ENCODE measurements around the gene ZNF260. TPM values are rescaled to one million over a fixed set of nuclear protein-coding genes. Genes with fewer than 3 reads are reported as not detected.

ZNF260 gene
- total and polyA plus RNA-seq, 8 donors = 1.7 to 19.8 (median 3.8) TPM

- H3K9me3 ChIP-seq = peaks cover 18 to 74% (median 43%) of the 10 kb centered on the region in 4 donors
- H3K27ac ChIP-seq = no peak overlapping the region
- H3K4me3 ChIP-seq = no peak overlapping the region
- WGBS, 5 donors = 76 to 86% (median 81%) methylated on average over 5 of the region's 5 CpGs
- peaks cover 22 to 53% (median 41%) of the 10 kb centered on the region in 4 donors for H3K36me3 ChIP-seq
- intact Hi-C loops (cut with DNase I; ENCODE audit: low total_unique reads) = no loop called here
- peaks cover 7 to 26% (median 24%) of the 10 kb centered on the region in 4 donors for H3K4me1 ChIP-seq
- TF ChIP-seq EP300 (IDR thresholded peaks at IDR 0.05) = no peak
- no peak for TF ChIP-seq POLR2A (IDR thresholded peaks at IDR 0.05)
- no peak for DNase-seq
- no peaks in the 10 kb centered on the region for H3K27me3 ChIP-seq
These were observed 1.5 kb downstream of the ZNF260 start for GRCh38 chr19:36526581-36526980.

GRCh38 chr19:36524617-36525016 is 3.5 kb downstream of the ZNF260 start:
- peaks cover 24 to 77% (median 55%) of the 10 kb centered on the region in 4 donors for H3K9me3 ChIP-seq

GRCh38 chr19:36514012-36514612 is 14.0 kb downstream of the ZNF260 start:
- WGBS, 5 donors = 95 to 100% (median 96%) methylated on average over 2 of the region's 2 CpGs
- intact Hi-C loops (cut with DNase I; ENCODE audit: low total_unique reads) = no loop called here
- Histone ChIP-seq H3K4me3 (no peak overlapping the region), H3K4me1 (no peaks in the 10 kb centered on the region), H3K27ac (no peak overlapping the region), H3K9me3 (peaks cover 85 to 100% (median 94%) of the 10 kb centered on the region in 4 donors), H3K36me3 (peaks cover 53 to 92% (median 68%) of the 10 kb centered on the region in 4 donors), H3K27me3 (no peaks in the 10 kb centered on the region)
- no peak for DNase-seq
- TF ChIP-seq CTCF (IDR thresholded peaks at IDR 0.05) (no peak), POLR2A (IDR thresholded peaks at IDR 0.05) (no peak), POLR2AphosphoS5 (IDR thresholded peaks at IDR 0.05) (no peak), EP300 (IDR thresholded peaks at IDR 0.05) (no peak)

More at GRCh38 chr19:36524617-36525016, 3.5 kb downstream of the ZNF260 start:
- intact Hi-C loops (cut with DNase I; ENCODE audit: low total_unique reads) = no loop called here
- WGBS, 5 donors = 94 to 97% (median 96%) methylated on average over 4 of the region's 4 CpGs
- Histone ChIP-seq H3K27me3 (no peaks in the 10 kb centered on the region), H3K4me1 (peaks cover 7 to 26% (median 23%) of the 10 kb centered on the region in 4 donors), H3K4me3 (no peak overlapping the region), H3K27ac (no peak overlapping the region), H3K36me3 (peaks cover 32 to 63% (median 61%) of the 10 kb centered on the region in 4 donors)
- DNase-seq = no peak
- TF ChIP-seq CTCF (IDR thresholded peaks at IDR 0.05) (no peak), EP300 (IDR thresholded peaks at IDR 0.05) (no peak), POLR2AphosphoS5 (IDR thresholded peaks at IDR 0.05) (no peak), POLR2A (IDR thresholded peaks at IDR 0.05) (no peak)

GRCh38 chr19:36508325-36508724 is 19.7 kb downstream of the ZNF260 start:
- TF ChIP-seq POLR2AphosphoS5 (IDR thresholded peaks at IDR 0.05) (no peak), EP300 (IDR thresholded peaks at IDR 0.05) (no peak), CTCF (IDR thresholded peaks at IDR 0.05) (no peak), POLR2A (IDR thresholded peaks at IDR 0.05) (no peak)
- DNase-seq = no peak
- H3K36me3 ChIP-seq = peaks cover 0 to 34% (median 12%) of the 10 kb centered on the region in 4 donors
- H3K27me3 ChIP-seq = no peaks in the 10 kb centered on the region
- no peaks in the 10 kb centered on the region for H3K4me1 ChIP-seq
- H3K9me3 ChIP-seq = peaks cover 54 to 100% (median 91%) of the 10 kb centered on the region in 4 donors
- 85 to 95% (median 88%) methylated on average over 3 of the region's 3 CpGs for WGBS, 5 donors
- intact Hi-C loops (cut with DNase I; ENCODE audit: low total_unique reads) = no loop called here
- H3K27ac ChIP-seq = no peak overlapping the region
- no peak overlapping the region for H3K4me3 ChIP-seq

- 88 to 95% (median 90%) methylated on average over 5 of the region's 5 CpGs for WGBS, 5 donors
- no peaks in the 10 kb centered on the region for H3K4me1 ChIP-seq
- intact Hi-C loops (cut with DNase I; ENCODE audit: low total_unique reads) = no loop called here
- peaks cover 34 to 100% (median 90%) of the 10 kb centered on the region in 4 donors for H3K9me3 ChIP-seq
- no peak overlapping the region for H3K27ac ChIP-seq
- H3K4me3 ChIP-seq = no peak overlapping the region
- no peak for DNase-seq
- TF ChIP-seq POLR2AphosphoS5 (IDR thresholded peaks at IDR 0.05) (no peak), EP300 (IDR thresholded peaks at IDR 0.05) (no peak), POLR2A (IDR thresholded peaks at IDR 0.05) (no peak), CTCF (IDR thresholded peaks at IDR 0.05) (no peak)
- H3K36me3 ChIP-seq = no peaks in the 10 kb centered on the region
- H3K27me3 ChIP-seq = no peaks in the 10 kb centered on the region
These were observed 26.1 kb downstream of the ZNF260 start for GRCh38 chr19:36501973-36502372.
